HG03520 (cell line): ENCODE data around the gene GGCX.

ENCODE experiments used
- ATAC-seq: cut with Tn5 transposase; IDR thresholded peaks from one replicate; pipeline ENCODE4 v1.9.1; 2021; ENCODE audit warnings: mild to moderate bottlenecking, moderate library complexity; ENCODE audit not compliant: unreplicated experiment

GGCX gene

GRCh38 chr2:85522090-85522647 is 39.1 kb downstream of the GGCX start:
- ATAC-seq: no peak

GRCh38 chr2:85516653-85517389 is 44.5 kb downstream of the GGCX start:
- ATAC-seq: no peak

GRCh38 chr2:85514323-85514722 is 47.0 kb downstream of the GGCX start:
- ATAC-seq: no peak

- ATAC-seq: no peak
These were observed 50.1 kb downstream of the GGCX start for GRCh38 chr2:85511008-85511811.

GRCh38 chr2:85506768-85507181 is 54.5 kb downstream of the GGCX start:
- no peak for ATAC-seq

GRCh38 chr2:85505551-85506238 is 55.6 kb downstream of the GGCX start:
- ATAC-seq: no peak

- ATAC-seq: no peak
These were observed 56.5 kb downstream of the GGCX start for GRCh38 chr2:85504778-85505261.

GRCh38 chr2:85503851-85504777 is 57.2 kb downstream of the GGCX start:
- ATAC-seq: no peak

- no peak for ATAC-seq
These were observed 58.0 kb downstream of the GGCX start for GRCh38 chr2:85503168-85503850.

- no peak for ATAC-seq
These were observed 58.6 kb downstream of the GGCX start for GRCh38 chr2:85502720-85503119.

GRCh38 chr2:85501248-85501647 is 60.0 kb downstream of the GGCX start:
- ATAC-seq: no peak

- no peak for ATAC-seq
These were observed 63.2 kb downstream of the GGCX start for GRCh38 chr2:85497944-85498630.

GRCh38 chr2:85496436-85496835 is 64.9 kb downstream of the GGCX start:
- ATAC-seq: no peak
